Transverse colon (tissue), 3 donors: ENCODE data around the gene TOP1.

Experiments
- CTCF ChIP-seq, 5 experiments: fragments of 200-600 bp in 3 of 5; fragments of 450-650 bp in 2 of 5; sonication (generic) in 3 of 5; IDR thresholded peaks; 1 replicate in 2 of 5; 2 replicates in 3 of 5; pipeline ENCODE4 v1.5.1; 2016 to 2017; ENCODE audit warnings: antibody characterized with exemption in 5 of 5, inconsistent platforms in 3 of 5, mild to moderate bottlenecking in 2 of 5, moderate library complexity in 1 of 5
- EP300 ChIP-seq: sonication (generic); formaldehyde crosslinking; IDR thresholded peaks from one replicate; pipeline ENCODE4 v1.6.1; 2017; ENCODE audit warnings: antibody characterized with exemption, low read depth

GRCh38 chr20:41155261-41155660, 126.6 kb downstream of the TOP1 start:
- no peak for TF ChIP-seq CTCF (IDR thresholded peaks at IDR 0.05)
- TF ChIP-seq EP300 = no peak
